Endothelial cell of umbilical vein (primary cell): ENCODE measurements around the gene GATD1. TPM values are rescaled to one million over a fixed set of nuclear protein-coding genes. Genes with fewer than 3 reads are reported as not detected.

ENCODE experiments used
- BruUV-seq: library from RNA; stranded (reverse); fragments of 400-500 nt; replicated peaks from 2 replicates; lab custom pipeline; 2021; lab: Mats Ljungman, UMichigan
- CTCF ChIA-PET: fragments of 300-600, 350-600 bp; sonication (Branson Sonifier 250); formaldehyde crosslinking; loops from one replicate; lab custom pipeline; 2021; ENCODE audit warnings: antibody characterized with exemption, inconsistent platforms; lab: Charles Lee
- POLR2A ChIA-PET: fragments of 300-600, 350-600 bp; sonication (Branson Sonifier 250); formaldehyde crosslinking; loops from one replicate; lab custom pipeline; 2021; ENCODE audit warnings: antibody characterized with exemption, inconsistent platforms; lab: Charles Lee
- DNase-seq: peaks from one replicate; pipeline ENCODE4 v3.0.0-alpha.2; 2011; ENCODE audit warnings: low read depth, low spot score
- FAIRE-seq: peaks from 2 replicates; lab custom pipeline; 2011; peaks lifted over from hg19 to GRCh38; lab: Jason Lieb, UNC
- H2AFZ ChIP-seq: 2 replicates; pipeline ENCODE4 v1.6.0; 2012; ENCODE audit warnings: low read depth, low read length, control low read depth, inconsistent platforms
- H3K27ac ChIP-seq: 2 replicates; pipeline ENCODE4 v1.5.1; 2011; ENCODE audit warnings: low read depth, mild to moderate bottlenecking, control low read depth, low read length, moderate library complexity; ENCODE audit not compliant: insufficient read depth
- H3K27me3 ChIP-seq, 2 experiments: 2 replicates each; pipeline versions ENCODE4 v1.6.0 to v1.6.1; 2011; ENCODE audit warnings: low read length in 2 of 2, mixed read lengths in 1 of 2; ENCODE audit not compliant: control insufficient read depth in 2 of 2, insufficient read depth in 2 of 2
- H3K36me3 ChIP-seq, 2 experiments: 2 replicates in 1 of 2; 3 replicates in 1 of 2; pipeline ENCODE4 v1.5.1; 2011; ENCODE audit warnings: low read length in 2 of 2, mild to moderate bottlenecking in 1 of 2, moderate library complexity in 1 of 2; ENCODE audit not compliant: control insufficient read depth in 2 of 2, insufficient read depth in 2 of 2; ENCODE audit errors: extremely low read depth in 1 of 2
- H3K4me1 ChIP-seq: 3 replicates; pipeline ENCODE4 v1.5.1; 2011; ENCODE audit warnings: mild to moderate bottlenecking, low read length; ENCODE audit not compliant: control insufficient read depth, insufficient read depth; ENCODE audit errors: extremely low read depth
- H3K4me2 ChIP-seq: 2 replicates; pipeline ENCODE4 v1.6.1; 2011; ENCODE audit warnings: low read length, control low read depth, mixed read lengths; ENCODE audit not compliant: insufficient read depth
- H3K4me3 ChIP-seq, 3 experiments: fragments of 200-600 bp in 1 of 3; sonication (generic), shearing (Covaris generic) in 1 of 3; replicated peaks in 1 of 3; 2 replicates each; pipeline ENCODE4 v1.5.1; 2011 to 2016; ENCODE audit warnings: control low read depth in 3 of 3, low read length in 3 of 3, mild to moderate bottlenecking in 2 of 3, inconsistent platforms in 1 of 3, low read depth in 1 of 3, moderate library complexity in 1 of 3; ENCODE audit not compliant: insufficient read depth in 1 of 3
- H3K79me2 ChIP-seq: 2 replicates; pipeline ENCODE4 v1.6.0; 2012; ENCODE audit warnings: low read length, inconsistent platforms; ENCODE audit not compliant: control insufficient read depth, insufficient read depth
- H3K9ac ChIP-seq: replicated peaks from 2 replicates; pipeline ENCODE3; 2011; ENCODE audit warnings: low read length, control low read depth; ENCODE audit not compliant: insufficient read depth; ENCODE audit errors: extremely low read depth
- H3K9me1 ChIP-seq: replicated peaks from 3 replicates; pipeline ENCODE4 v1.6.0; 2011; ENCODE audit warnings: mild to moderate bottlenecking, low read length; ENCODE audit not compliant: control insufficient read depth, insufficient read depth; ENCODE audit errors: extremely low read depth
- H3K9me3 ChIP-seq: replicated peaks from 2 replicates; pipeline ENCODE4 v1.5.1; 2012; ENCODE audit warnings: low read length, inconsistent platforms; ENCODE audit not compliant: control insufficient read depth, insufficient read depth
- H4K20me1 ChIP-seq: replicated peaks from 2 replicates; pipeline ENCODE3; 2011; ENCODE audit warnings: mild to moderate bottlenecking, low read length; ENCODE audit not compliant: control insufficient read depth, insufficient read depth; ENCODE audit errors: extremely low read depth
- EZH2 ChIP-seq: IDR thresholded peaks from 2 replicates; pipeline ENCODE4 v1.6.1; 2012; ENCODE audit warnings: borderline replicate concordance, low read depth, mild to moderate bottlenecking, moderate library complexity, low read length, inconsistent platforms; ENCODE audit not compliant: severe bottlenecking
- FOS ChIP-seq: IDR thresholded peaks from 2 replicates; pipeline ENCODE4 v1.6.1; 2011; ENCODE audit warnings: mild to moderate bottlenecking, low read length, moderate library complexity, borderline replicate concordance; ENCODE audit not compliant: insufficient read depth
- GATA2 ChIP-seq: IDR thresholded peaks from 2 replicates; pipeline ENCODE4 v1.7.0; 2011; ENCODE audit warnings: low read depth, mild to moderate bottlenecking, moderate library complexity, mixed read lengths, low read length; ENCODE audit not compliant: insufficient read length, insufficient read depth
- JUN ChIP-seq: IDR thresholded peaks from 2 replicates; pipeline ENCODE4 v1.6.1; 2011; ENCODE audit warnings: borderline replicate concordance, low read depth; ENCODE audit not compliant: insufficient read length, insufficient read depth
- MYC ChIP-seq: IDR thresholded peaks from one replicate; pipeline ENCODE4 v1.6.1; 2011; ENCODE audit warnings: mild to moderate bottlenecking, low read depth, low read length
- POLR2A ChIP-seq: IDR thresholded peaks from 2 replicates; pipeline ENCODE4 v1.6.1; 2012; ENCODE audit warnings: low read depth, mild to moderate bottlenecking, control low read depth, low read length
- POLR2AphosphoS5 ChIP-seq: IDR thresholded peaks from 2 replicates; pipeline ENCODE4 v1.6.1; 2012; ENCODE audit warnings: low read depth, mild to moderate bottlenecking, control low read depth, low read length, moderate library complexity; ENCODE audit not compliant: insufficient read depth
- dilution Hi-C: fragments of 300-500 bp; cut with MboI; formaldehyde crosslinking; loops from one replicate; pipeline ENCODE4 v1.15.0; 2019; ENCODE audit warnings: low sequenced_read_pairs; ENCODE audit not compliant: extremely low pct_ligation_motif_present
- intact Hi-C: fragments of 100-400 bp; cut with micrococcal nuclease; formaldehyde crosslinking; loops from one replicate; pipeline ENCODE4 v1.10.0; 2022
- polyA plus RNA-seq, 4 experiments: library from polyadenylated mRNA; depleted of rRNA in 3 of 4; stranded (reverse) in 3 of 4; unstranded in 1 of 4; fragments of >200 nt; gene quantifications; 2 replicates each; pipeline versions ENCODE4 v1.2.1 to v1.2.3, GENCODE V29; 2011 to 2012; ENCODE audit warnings: missing spikeins in 1 of 4
- total RNA-seq: library from RNA; stranded (reverse); gene quantifications from 2 replicates; pipeline ENCODE4 v1.2.3, GENCODE V29; 2021
- TF ChIP-seq, protein P1 (sequence below): IDR thresholded peaks from 2 replicates; pipeline ENCODE4 v1.6.1; 2011; ENCODE audit not compliant: insufficient read depth, insufficient read length
- TF ChIP-seq, protein P2 (sequence below), 2 donors: IDR thresholded peaks; 1 replicate in 1 of 2; 2 replicates in 1 of 2; pipeline ENCODE4 v1.5.1; 2011; ENCODE audit warnings: low read length in 2 of 2, mild to moderate bottlenecking in 2 of 2, moderate library complexity in 2 of 2, control low read depth in 1 of 2, inconsistent platforms in 1 of 2, low read depth in 1 of 2; ENCODE audit not compliant: insufficient read depth in 1 of 2; ENCODE audit errors: extremely low read depth in 1 of 2

GATD1 gene
- total and polyA plus RNA-seq, 2 donors (not counting 3 experiments of a cell fraction or from before 2014, with no cell fraction given) = 70.6 to 83.1 TPM

DNA sequence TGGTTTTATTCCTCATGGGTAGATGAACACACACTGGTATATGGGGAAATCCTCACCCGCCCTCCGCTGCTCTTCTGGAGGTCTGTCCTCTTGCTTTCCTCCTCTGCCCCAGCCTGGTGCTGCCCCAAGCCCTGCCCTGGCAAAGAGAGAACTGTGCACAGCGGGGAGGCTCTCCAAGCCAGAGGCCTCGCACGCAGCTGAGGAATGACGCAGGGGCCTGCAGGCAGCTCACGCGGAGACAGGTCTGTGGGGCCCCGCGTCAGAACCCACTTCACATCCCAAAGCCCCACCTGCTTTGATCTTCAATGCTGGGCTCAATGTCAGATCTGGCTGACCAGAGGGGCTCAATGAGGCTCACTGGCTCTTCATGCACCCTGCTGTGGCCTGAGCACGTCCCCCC is 10.0 kb downstream of the GATD1 start:
- dilution Hi-C loops (no loop called here), intact Hi-C loops (no loop called here)
- peaks cover 16 to 41% of the 10 kb centered on the region in 2 experiments for H3K36me3 ChIP-seq
- no peak overlapping the region for H3K27ac ChIP-seq
- H2AFZ ChIP-seq = no peak overlapping the region
- no peak for TF ChIP-seq POLR2A
- no peak for TF ChIP-seq MYC
- TF ChIP-seq, protein P1, sequence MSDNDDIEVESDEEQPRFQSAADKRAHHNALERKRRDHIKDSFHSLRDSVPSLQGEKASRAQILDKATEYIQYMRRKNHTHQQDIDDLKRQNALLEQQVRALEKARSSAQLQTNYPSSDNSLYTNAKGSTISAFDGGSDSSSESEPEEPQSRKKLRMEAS = no peak
- TF ChIP-seq FOS = no peak
- TF ChIP-seq GATA2 = no peak
- no peak for TF ChIP-seq JUN
- TF ChIP-seq POLR2AphosphoS5 = no peak
- TF ChIP-seq EZH2 = no peak
- TF ChIP-seq, protein P2, sequence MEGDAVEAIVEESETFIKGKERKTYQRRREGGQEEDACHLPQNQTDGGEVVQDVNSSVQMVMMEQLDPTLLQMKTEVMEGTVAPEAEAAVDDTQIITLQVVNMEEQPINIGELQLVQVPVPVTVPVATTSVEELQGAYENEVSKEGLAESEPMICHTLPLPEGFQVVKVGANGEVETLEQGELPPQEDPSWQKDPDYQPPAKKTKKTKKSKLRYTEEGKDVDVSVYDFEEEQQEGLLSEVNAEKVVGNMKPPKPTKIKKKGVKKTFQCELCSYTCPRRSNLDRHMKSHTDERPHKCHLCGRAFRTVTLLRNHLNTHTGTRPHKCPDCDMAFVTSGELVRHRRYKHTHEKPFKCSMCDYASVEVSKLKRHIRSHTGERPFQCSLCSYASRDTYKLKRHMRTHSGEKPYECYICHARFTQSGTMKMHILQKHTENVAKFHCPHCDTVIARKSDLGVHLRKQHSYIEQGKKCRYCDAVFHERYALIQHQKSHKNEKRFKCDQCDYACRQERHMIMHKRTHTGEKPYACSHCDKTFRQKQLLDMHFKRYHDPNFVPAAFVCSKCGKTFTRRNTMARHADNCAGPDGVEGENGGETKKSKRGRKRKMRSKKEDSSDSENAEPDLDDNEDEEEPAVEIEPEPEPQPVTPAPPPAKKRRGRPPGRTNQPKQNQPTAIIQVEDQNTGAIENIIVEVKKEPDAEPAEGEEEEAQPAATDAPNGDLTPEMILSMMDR (IDR thresholded peaks at IDR 0.05; ENCODE audit: extremely low read depth in 1 of 2, insufficient read depth in 1 of 2, low read depth in 1 of 2, low read length in 2 of 2) = no peak
- DNase-seq (no peak), FAIRE-seq (no peak)
- H3K4me2 ChIP-seq = no peak overlapping the region
- H3K4me1 ChIP-seq = no peaks in the 10 kb centered on the region
- no peak overlapping the region for H3K9ac ChIP-seq
- H3K9me1 ChIP-seq = no peaks in the 10 kb centered on the region
- peaks cover 7% of the 10 kb centered on the region for H3K79me2 ChIP-seq
- H3K9me3 ChIP-seq = no peaks in the 10 kb centered on the region
- ChIA-PET POLR2A (no interaction called here), CTCF (no interaction called here)
- TSS peak; percentile 8 for BruUV-seq
- no peak overlapping the region for H3K4me3 ChIP-seq
- H3K27me3 ChIP-seq = no peaks in the 10 kb centered on the region
- no peaks in the 10 kb centered on the region for H4K20me1 ChIP-seq
